ENCODE measurements around the gene NFATC2.

The NFATC2 gene

GRCh38 chr20:51529081-51529681 lies 13.3 kb downstream of the NFATC2 start:
- DNase-seq (ENCODE audit: low read depth in 1 of 2, low spot score in 1 of 2): no peak
- no peak overlapping the region for H3K4me3 ChIP-seq (replicated peaks; ENCODE audit: insufficient read depth, low read length)
- H3K27me3 ChIP-seq (ENCODE audit: insufficient read depth, poor library complexity, severe bottlenecking): no peaks in the 10 kb centered on the region
- TF ChIP-seq SPI1 (IDR thresholded peaks at IDR 0.05; ENCODE audit: borderline replicate concordance, low read depth): no peak
- no peak overlapping the region for H3K27ac ChIP-seq (replicated peaks)

DNA sequence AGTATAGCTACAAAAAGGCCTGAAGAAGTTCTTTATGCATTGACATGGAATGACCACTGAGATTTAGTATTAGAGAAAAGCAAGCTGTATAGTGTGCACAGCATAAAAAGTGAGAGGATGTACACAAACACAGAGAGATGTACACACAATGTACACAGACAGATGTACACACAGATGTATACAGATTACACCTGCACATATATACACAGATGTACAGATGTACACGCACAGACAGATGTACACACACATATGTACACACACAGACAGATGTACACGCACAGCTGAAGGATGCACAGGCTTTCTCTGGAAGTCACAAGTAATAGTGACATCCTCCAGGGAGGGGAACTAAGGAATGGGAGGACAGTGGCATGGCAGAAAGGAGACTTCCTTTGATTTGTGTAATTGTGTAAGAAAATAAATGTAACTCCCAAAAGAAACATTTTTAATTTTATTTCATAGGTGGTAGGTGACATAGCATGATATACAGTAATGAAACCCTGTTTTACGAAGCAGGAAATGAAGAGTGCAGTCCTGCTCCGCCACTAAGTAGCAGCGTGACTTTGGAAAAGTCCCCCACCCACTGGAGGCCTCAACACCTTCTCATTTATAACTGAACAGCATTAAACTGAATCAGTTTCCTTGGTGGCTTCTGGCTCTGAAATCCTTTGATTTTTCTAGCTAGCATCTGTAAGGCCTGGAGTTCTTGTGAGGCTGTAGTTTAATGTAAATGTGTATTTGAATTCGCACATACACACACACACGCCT lies 14.1 kb downstream of the NFATC2 start:
- no peak for DNase-seq (ENCODE audit: low read depth in 1 of 2, low spot score in 1 of 2)
- Histone ChIP-seq H3K27me3 (ENCODE audit: insufficient read depth, poor library complexity, severe bottlenecking) (no peaks in the 10 kb centered on the region), H3K4me3 (replicated peaks; ENCODE audit: insufficient read depth, low read length) (no peak overlapping the region), H3K27ac (replicated peaks) (no peak overlapping the region)
- no peak for TF ChIP-seq GABPA (IDR thresholded peaks at IDR 0.05; ENCODE audit: low read depth)
- TF ChIP-seq, protein P1, sequence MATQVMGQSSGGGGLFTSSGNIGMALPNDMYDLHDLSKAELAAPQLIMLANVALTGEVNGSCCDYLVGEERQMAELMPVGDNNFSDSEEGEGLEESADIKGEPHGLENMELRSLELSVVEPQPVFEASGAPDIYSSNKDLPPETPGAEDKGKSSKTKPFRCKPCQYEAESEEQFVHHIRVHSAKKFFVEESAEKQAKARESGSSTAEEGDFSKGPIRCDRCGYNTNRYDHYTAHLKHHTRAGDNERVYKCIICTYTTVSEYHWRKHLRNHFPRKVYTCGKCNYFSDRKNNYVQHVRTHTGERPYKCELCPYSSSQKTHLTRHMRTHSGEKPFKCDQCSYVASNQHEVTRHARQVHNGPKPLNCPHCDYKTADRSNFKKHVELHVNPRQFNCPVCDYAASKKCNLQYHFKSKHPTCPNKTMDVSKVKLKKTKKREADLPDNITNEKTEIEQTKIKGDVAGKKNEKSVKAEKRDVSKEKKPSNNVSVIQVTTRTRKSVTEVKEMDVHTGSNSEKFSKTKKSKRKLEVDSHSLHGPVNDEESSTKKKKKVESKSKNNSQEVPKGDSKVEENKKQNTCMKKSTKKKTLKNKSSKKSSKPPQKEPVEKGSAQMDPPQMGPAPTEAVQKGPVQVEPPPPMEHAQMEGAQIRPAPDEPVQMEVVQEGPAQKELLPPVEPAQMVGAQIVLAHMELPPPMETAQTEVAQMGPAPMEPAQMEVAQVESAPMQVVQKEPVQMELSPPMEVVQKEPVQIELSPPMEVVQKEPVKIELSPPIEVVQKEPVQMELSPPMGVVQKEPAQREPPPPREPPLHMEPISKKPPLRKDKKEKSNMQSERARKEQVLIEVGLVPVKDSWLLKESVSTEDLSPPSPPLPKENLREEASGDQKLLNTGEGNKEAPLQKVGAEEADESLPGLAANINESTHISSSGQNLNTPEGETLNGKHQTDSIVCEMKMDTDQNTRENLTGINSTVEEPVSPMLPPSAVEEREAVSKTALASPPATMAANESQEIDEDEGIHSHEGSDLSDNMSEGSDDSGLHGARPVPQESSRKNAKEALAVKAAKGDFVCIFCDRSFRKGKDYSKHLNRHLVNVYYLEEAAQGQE (IDR thresholded peaks at IDR 0.05; ENCODE audit: insufficient replicate concordance, low read depth): no peak
- no peak for TF ChIP-seq POLR2AphosphoS5 (IDR thresholded peaks at IDR 0.05; ENCODE audit: low read depth)
- TF ChIP-seq SPI1 (IDR thresholded peaks at IDR 0.05; ENCODE audit: borderline replicate concordance, low read depth): no peak

DNA sequence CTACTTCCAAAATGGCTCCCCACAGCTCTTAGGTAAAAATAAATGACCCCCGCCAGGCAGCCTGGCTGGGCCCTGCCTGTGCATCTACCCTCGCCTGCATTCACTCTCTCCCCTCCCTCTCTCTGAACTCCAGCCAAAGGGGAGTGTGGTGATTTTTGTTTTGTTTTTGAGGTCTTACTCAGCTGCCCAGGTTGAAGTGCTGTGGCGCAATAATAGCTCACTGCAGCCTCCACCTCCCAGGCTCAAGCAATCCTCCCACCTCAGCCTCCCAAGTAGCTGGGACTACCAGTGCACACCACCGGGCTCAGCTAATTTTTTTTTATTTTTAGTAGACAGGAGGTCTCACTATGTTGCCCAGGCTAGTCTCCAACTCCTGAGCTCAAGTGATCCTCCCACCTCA lies 15.8 kb downstream of the NFATC2 start:
- no peak for DNase-seq (ENCODE audit: low read depth in 1 of 2, low spot score in 1 of 2)
- no peaks in the 10 kb centered on the region for H3K27me3 ChIP-seq (ENCODE audit: insufficient read depth, poor library complexity, severe bottlenecking)
- peak overlapping the region; percentile 69 for H3K27ac ChIP-seq (replicated peaks)
- TF ChIP-seq GABPA (IDR thresholded peaks at IDR 0.05; ENCODE audit: low read depth): no peak
- TF ChIP-seq, protein P1 (IDR thresholded peaks at IDR 0.05; ENCODE audit: insufficient replicate concordance, low read depth): no peak
- TF ChIP-seq POLR2AphosphoS5 (IDR thresholded peaks at IDR 0.05; ENCODE audit: low read depth): no peak
- TF ChIP-seq, protein P2, sequence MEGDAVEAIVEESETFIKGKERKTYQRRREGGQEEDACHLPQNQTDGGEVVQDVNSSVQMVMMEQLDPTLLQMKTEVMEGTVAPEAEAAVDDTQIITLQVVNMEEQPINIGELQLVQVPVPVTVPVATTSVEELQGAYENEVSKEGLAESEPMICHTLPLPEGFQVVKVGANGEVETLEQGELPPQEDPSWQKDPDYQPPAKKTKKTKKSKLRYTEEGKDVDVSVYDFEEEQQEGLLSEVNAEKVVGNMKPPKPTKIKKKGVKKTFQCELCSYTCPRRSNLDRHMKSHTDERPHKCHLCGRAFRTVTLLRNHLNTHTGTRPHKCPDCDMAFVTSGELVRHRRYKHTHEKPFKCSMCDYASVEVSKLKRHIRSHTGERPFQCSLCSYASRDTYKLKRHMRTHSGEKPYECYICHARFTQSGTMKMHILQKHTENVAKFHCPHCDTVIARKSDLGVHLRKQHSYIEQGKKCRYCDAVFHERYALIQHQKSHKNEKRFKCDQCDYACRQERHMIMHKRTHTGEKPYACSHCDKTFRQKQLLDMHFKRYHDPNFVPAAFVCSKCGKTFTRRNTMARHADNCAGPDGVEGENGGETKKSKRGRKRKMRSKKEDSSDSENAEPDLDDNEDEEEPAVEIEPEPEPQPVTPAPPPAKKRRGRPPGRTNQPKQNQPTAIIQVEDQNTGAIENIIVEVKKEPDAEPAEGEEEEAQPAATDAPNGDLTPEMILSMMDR (IDR thresholded peaks at IDR 0.05; ENCODE audit: insufficient read depth, low read length): no peak
- H3K4me3 ChIP-seq (replicated peaks; ENCODE audit: insufficient read depth, low read length): no peak overlapping the region

DNA sequence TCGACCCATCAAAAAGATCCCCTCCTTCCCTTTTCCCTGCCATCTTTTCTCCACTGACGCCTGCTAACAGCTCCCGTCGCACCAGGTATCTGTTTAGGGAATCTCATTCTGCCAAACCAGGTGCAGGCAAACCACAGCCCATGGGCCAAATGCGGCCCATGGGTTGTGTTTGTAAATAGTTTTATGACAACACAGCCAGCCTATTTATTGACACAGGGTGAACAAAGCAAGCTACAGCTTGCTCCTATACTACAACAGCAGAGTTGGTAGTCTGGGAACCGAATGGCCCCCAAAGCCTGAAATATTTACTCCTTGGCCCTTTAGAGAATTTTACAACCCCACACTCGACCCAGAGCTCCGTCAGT lies 16.4 kb downstream of the NFATC2 start:
- peak overlapping the region; percentile 34 for H3K4me3 ChIP-seq (replicated peaks; ENCODE audit: insufficient read depth, low read length)
- H3K27me3 ChIP-seq (ENCODE audit: insufficient read depth, poor library complexity, severe bottlenecking): no peaks in the 10 kb centered on the region
- no peak for DNase-seq (ENCODE audit: low read depth in 1 of 2, low spot score in 1 of 2)
- TF ChIP-seq SPI1 (IDR thresholded peaks at IDR 0.05; ENCODE audit: borderline replicate concordance, low read depth): no peak
- no peak for TF ChIP-seq GABPA (IDR thresholded peaks at IDR 0.05; ENCODE audit: low read depth)
- no peak for TF ChIP-seq POLR2AphosphoS5 (IDR thresholded peaks at IDR 0.05; ENCODE audit: low read depth)
- TF ChIP-seq, protein P2 (IDR thresholded peaks at IDR 0.05; ENCODE audit: insufficient read depth, low read length): no peak
- TF ChIP-seq, protein P1 (IDR thresholded peaks at IDR 0.05; ENCODE audit: insufficient replicate concordance, low read depth): no peak
- peak overlapping the region; percentile 69 for H3K27ac ChIP-seq (replicated peaks)

Measured in HL-60 (cell line).